Stimulated activated CD4-positive, alpha-beta T cell treated with anti-CD3 and anti-CD28 coated beads, Interleukin-1b, Interleukin-23, amount 100 ng/mL, for 24 hours (primary cell): ENCODE measurements around the gene EIF4A3.
A peak's percentile ranks its signal among the peaks of the same experiment; 100 is the strongest.
"Not testable (repeated sequence)": the region's sequence is repeated elsewhere in the genome, so short reads cannot be mapped to it uniquely, and the experiment has no call there.

Experiments used
- DNase-seq, 4 experiments: peaks; one replicate each; pipeline ENCODE4 v3.0.0-alpha.2; 2020; ENCODE audit warnings: low read depth in 4 of 4, low spot score in 1 of 4

The EIF4A3 gene

GRCh38 chr17:80101011-80101945 is 45.6 kb downstream of the EIF4A3 start, which contains the start of gene GAA:
Gene GAA, plus strand, starts transcription at chr17:80101581. Its CDS starts 3,006 bp downstream, at chr17:80104587.
- DNase-seq, result peak; percentile 74 to 81 (median 80)

- no peak for DNase-seq
Observed at GRCh38 chr17:80100035-80100323, 46.9 kb downstream of the EIF4A3 start.

- DNase-seq, result no peak
Observed at GRCh38 chr17:80099291-80100034, 47.5 kb downstream of the EIF4A3 start.

GRCh38 chr17:80097844-80098691 is 48.9 kb downstream of the EIF4A3 start:
- DNase-seq, result no peak

GRCh38 chr17:80097127-80097621 is 49.8 kb downstream of the EIF4A3 start:
- no peak for DNase-seq

GRCh38 chr17:80096561-80097021 is 50.3 kb downstream of the EIF4A3 start:
- DNase-seq, result no peak

GRCh38 chr17:80095844-80096475 is 51.0 kb downstream of the EIF4A3 start:
- DNase-seq, result no peak

GRCh38 chr17:80095038-80095843 is 51.7 kb downstream of the EIF4A3 start:
- no peak for DNase-seq

GRCh38 chr17:80092959-80093358 is 54.0 kb downstream of the EIF4A3 start:
- DNase-seq, result no peak

GRCh38 chr17:80091376-80091775 is 55.6 kb downstream of the EIF4A3 start:
- no peak for DNase-seq

- not testable (repeated sequence) for DNase-seq
Observed at GRCh38 chr17:80090164-80090563, 56.8 kb downstream of the EIF4A3 start.

GRCh38 chr17:80089762-80090161 is 57.2 kb downstream of the EIF4A3 start:
- no peak for DNase-seq

GRCh38 chr17:80087346-80088265 is 59.3 kb downstream of the EIF4A3 start:
- DNase-seq, result no peak

- no peak for DNase-seq
Observed at GRCh38 chr17:80086616-80087015, 60.3 kb downstream of the EIF4A3 start.

- no peak for DNase-seq
Observed at GRCh38 chr17:80086081-80086480, 60.8 kb downstream of the EIF4A3 start.

- no peak for DNase-seq
Observed at GRCh38 chr17:80084773-80085172, 62.2 kb downstream of the EIF4A3 start.
